ENCODE data around the gene SCOC. TPM values are rescaled to one million over a fixed set of nuclear protein-coding genes. Genes with fewer than 3 reads are reported as not detected.
A peak's percentile ranks its signal among the peaks of the same experiment; 100 is the strongest.

The SCOC gene
- total and polyA plus RNA-seq, 2 of the 13 experiments (the other 11 are each of a cell fraction or from before 2014, with no cell fraction given), result 43.8 to 65.2 TPM

- peak; percentile 89 for TF ChIP-seq ZNF501 (CRISPR knock-in tag; IDR thresholded peaks at IDR 0.05)
- TF ChIP-seq SP1 (IDR thresholded peaks at IDR 0.05), result no peak
- no peak for TF ChIP-seq SP1 (CRISPR knock-in tag; IDR thresholded peaks at IDR 0.05)
- TF ChIP-seq RFX5 (IDR thresholded peaks at IDR 0.05; ENCODE audit: low read depth, low read length), result no peak; the same call in 1 of the 2 replicates
- TF ChIP-seq ZNF574 (CRISPR knock-in tag; IDR thresholded peaks at IDR 0.05), result peak; percentile 4
- TF ChIP-seq ZSCAN22 (CRISPR knock-in tag; IDR thresholded peaks at IDR 0.05), result no peak
- peak; percentile 68; the same call in 1 of the 2 replicates for TF ChIP-seq ZSCAN25 (CRISPR knock-in tag; IDR thresholded peaks at IDR 0.05)
- TF ChIP-seq ARNTL (CRISPR knock-in tag; IDR thresholded peaks at IDR 0.05), result peak; percentile 25; the same call in 1 of the 2 replicates
- TF ChIP-seq ZNF629 (CRISPR knock-in tag; conservative IDR thresholded peaks at IDR 0.05), result peak; percentile 40
- no peak; the same call in 1 of the 2 replicates for TF ChIP-seq HIC2 (CRISPR knock-in tag; IDR thresholded peaks at IDR 0.05; ENCODE audit: low read depth)
- TF ChIP-seq MAFK (conservative IDR thresholded peaks at IDR 0.05 in 1 of 2, IDR thresholded peaks at IDR 0.05 in 1 of 2; ENCODE audit: low read length in 2 of 2), result no peak
- TF ChIP-seq ZNF761 (CRISPR knock-in tag; conservative IDR thresholded peaks at IDR 0.05), result peak; percentile 75
- no peak for TF ChIP-seq REXO4 (CRISPR knock-in tag; IDR thresholded peaks at IDR 0.05; ENCODE audit: borderline replicate concordance)
- TF ChIP-seq IKZF4 (CRISPR knock-in tag; IDR thresholded peaks at IDR 0.05; ENCODE audit: borderline replicate concordance, low read depth, not compliant biosample characterization), result no peak
- peak; percentile 87 for TF ChIP-seq ARID4A (CRISPR knock-in tag; IDR thresholded peaks at IDR 0.05; ENCODE audit: borderline replicate concordance)
- peak; percentile 42; the same call in 1 of the 2 replicates for TF ChIP-seq MAF1 (CRISPR knock-in tag; IDR thresholded peaks at IDR 0.05; ENCODE audit: borderline replicate concordance)
- peak; percentile 48 for TF ChIP-seq EEA1 (CRISPR knock-in tag; IDR thresholded peaks at IDR 0.05; ENCODE audit: borderline replicate concordance)
- peak; percentile 55; the same call in 1 of the 2 replicates for TF ChIP-seq SAP130 (CRISPR knock-in tag; IDR thresholded peaks at IDR 0.05; ENCODE audit: low read depth)
- no peak; the same call in 1 of the 2 replicates for TF ChIP-seq ZNF841 (CRISPR knock-in tag; IDR thresholded peaks at IDR 0.05; ENCODE audit: borderline replicate concordance)
- peak; percentile 81; the same call in 1 of the 2 replicates for TF ChIP-seq HES4 (CRISPR knock-in tag; IDR thresholded peaks at IDR 0.05; ENCODE audit: borderline replicate concordance)
Observed at GRCh38 chr4:140427106-140427918, 53.9 kb downstream of the SCOC start, which contains the start of gene CLGN (continued).
